ENCODE measurements around the gene FBXO31. TPM values are rescaled to one million over a fixed set of nuclear protein-coding genes. Genes with fewer than 3 reads are reported as not detected.

Gene FBXO31
- total RNA-seq, 6 donors from 2014 or later, result 15.9 to 103 (median 31.4) TPM

- no peak overlapping the region for H3K4me3 ChIP-seq
- peaks cover 0 to 10% (median 0%) of the 10 kb centered on the region in 4 donors for H3K4me1 ChIP-seq
- DNase-seq (no peak), ATAC-seq (ENCODE audit: low FRiP score in 2 of 2) (peak; percentile 6 to 31)
- peaks cover 17 to 94% (median 59%) of the 10 kb centered on the region in 4 donors for H3K36me3 ChIP-seq
- no peaks in the 10 kb centered on the region for H3K27me3 ChIP-seq
- 94 to 96% methylated on average over 19 of the region's 19 CpGs for WGBS, 2 donors
- H3K27ac ChIP-seq, result no peak overlapping the region
- H3K9me3 ChIP-seq, result no peaks in the 10 kb centered on the region
- TF ChIP-seq EP300 (IDR thresholded peaks at IDR 0.05), result no peak
- no peak for TF ChIP-seq POLR2AphosphoS5 (IDR thresholded peaks at IDR 0.05)
- TF ChIP-seq CTCF (IDR thresholded peaks at IDR 0.05), result no peak
Observed at GRCh38 chr16:87404764-87405625, 21.4 kb upstream of the FBXO31 start.

- DNase-seq (no peak), ATAC-seq (ENCODE audit: low FRiP score in 2 of 2) (no peak)
- H3K27ac ChIP-seq, result no peak overlapping the region
- no peak overlapping the region for H3K4me3 ChIP-seq
- H3K36me3 ChIP-seq, result peaks cover 7 to 19% (median 12%) of the 10 kb centered on the region in 4 donors
- no peaks in the 10 kb centered on the region for H3K27me3 ChIP-seq
- H3K9me3 ChIP-seq, result no peaks in the 10 kb centered on the region
- 74 to 75% methylated on average over 7 of the region's 7 CpGs for WGBS, 2 donors
- H3K4me1 ChIP-seq, result peaks cover 17 to 37% (median 27%) of the 10 kb centered on the region in 4 donors
- TF ChIP-seq EP300 (IDR thresholded peaks at IDR 0.05) (no peak), POLR2A (IDR thresholded peaks at IDR 0.05) (no peak), POLR2AphosphoS5 (IDR thresholded peaks at IDR 0.05) (no peak), CTCF (IDR thresholded peaks at IDR 0.05) (no peak)
Observed at GRCh38 chr16:87395181-87395842, 11.7 kb upstream of the FBXO31 start.

DNA sequence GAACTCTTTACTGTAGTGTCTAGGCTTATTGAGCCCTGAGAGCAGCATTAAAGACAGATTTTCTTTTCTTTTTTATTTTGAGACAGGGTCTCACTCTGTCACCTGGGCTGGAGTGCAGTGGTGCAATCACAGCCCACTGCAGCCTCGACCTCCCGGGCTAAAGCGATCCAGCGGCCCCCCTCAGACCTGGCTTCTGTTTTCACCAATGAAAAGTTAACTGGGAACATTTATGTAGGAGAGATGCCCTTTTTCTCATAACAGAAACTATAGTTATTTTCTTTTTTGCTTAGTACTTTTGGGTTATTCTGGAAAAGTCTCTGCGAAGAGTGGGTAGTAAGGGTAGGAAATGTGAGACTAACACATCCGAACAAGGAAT is 10.1 kb upstream of the FBXO31 start:
- peaks cover 25 to 46% (median 32%) of the 10 kb centered on the region in 4 donors for H3K4me1 ChIP-seq
- ATAC-seq (ENCODE audit: low FRiP score in 2 of 2) (no peak), DNase-seq (no peak)
- no peaks in the 10 kb centered on the region for H3K27me3 ChIP-seq
- peaks cover 0 to 3% (median 1%) of the 10 kb centered on the region in 4 donors for H3K36me3 ChIP-seq
- H3K9me3 ChIP-seq, result no peaks in the 10 kb centered on the region
- 80 to 88% methylated on average over 6 of the region's 6 CpGs for WGBS, 2 donors
- TF ChIP-seq POLR2AphosphoS5 (IDR thresholded peaks at IDR 0.05) (no peak), EP300 (IDR thresholded peaks at IDR 0.05) (no peak), CTCF (IDR thresholded peaks at IDR 0.05) (no peak), POLR2A (IDR thresholded peaks at IDR 0.05) (no peak)
- peak overlapping the region in 3 of 4 donors; percentile 99 to 100 (median 99) for H3K27ac ChIP-seq
- H3K4me3 ChIP-seq, result peak overlapping the region in 3 of 4 donors; percentile 75 to 91 (median 82)

GRCh38 chr16:87392821-87393679 is 9.5 kb upstream of the FBXO31 start:
- Histone ChIP-seq H3K4me3 (peak overlapping the region; percentile 59 to 91 (median 78)), H3K36me3 (no peaks in the 10 kb centered on the region), H3K4me1 (peaks cover 27 to 49% (median 35%) of the 10 kb centered on the region in 4 donors), H3K27me3 (no peaks in the 10 kb centered on the region), H3K9me3 (no peaks in the 10 kb centered on the region), H3K27ac (peak overlapping the region; percentile 96 to 100 (median 99))
- peak; percentile 60 to 92 for DNase-seq
- no peak for ATAC-seq (ENCODE audit: low FRiP score in 2 of 2)
- WGBS, 2 donors, result 2% methylated on average over 19 to 21 of the region's 53 CpGs
- peak in 2 of 6 experiments; percentile 29 to 35 for TF ChIP-seq CTCF (IDR thresholded peaks at IDR 0.05)
- TF ChIP-seq POLR2A (IDR thresholded peaks at IDR 0.05), result no peak
